Measurements from ENCODE around the gene CAV1. TPM values are rescaled to one million over a fixed set of nuclear protein-coding genes. Genes with fewer than 3 reads are reported as not detected.

The CAV1 gene
- total and polyA plus RNA-seq, 2 experiments from 2014 or later: 1,092 to 1,736 TPM

DNA sequence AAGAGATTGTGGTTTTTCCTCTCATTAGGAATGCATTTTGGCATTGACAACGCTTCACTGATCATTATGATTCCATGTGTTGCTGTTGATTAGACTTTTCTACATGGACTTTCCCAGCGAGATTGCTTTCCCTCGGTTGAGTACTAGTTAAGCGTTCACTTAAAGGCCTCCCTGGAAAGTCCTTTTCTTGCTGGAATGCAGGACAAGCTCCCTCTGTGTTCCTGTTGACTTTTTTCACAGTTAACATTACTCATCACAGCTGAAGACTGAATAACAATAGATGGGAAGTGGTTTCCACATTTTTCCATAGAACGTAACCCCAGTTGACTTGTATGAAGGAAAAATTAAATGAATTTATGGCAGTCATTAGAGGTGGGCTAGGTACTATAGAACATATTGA lies 2.6 kb upstream of the CAV1 start:
- Histone ChIP-seq H3K79me2 (ENCODE audit: insufficient read depth) (peaks cover 21% of the 10 kb centered on the region), H3K4me3 (no peak overlapping the region), H3K9me3 (ENCODE audit: low read depth) (no peaks in the 10 kb centered on the region), H3K27me3 (replicated peaks; ENCODE audit: insufficient read depth) (no peaks in the 10 kb centered on the region), H3K4me1 (ENCODE audit: insufficient read depth) (peaks cover 26% of the 10 kb centered on the region), H3K27ac (peak overlapping the region; percentile 95), H4K20me1 (ENCODE audit: insufficient read depth) (no peaks in the 10 kb centered on the region), H3K9ac (no peak overlapping the region), H3K9me2 (ENCODE audit: insufficient read depth) (no peaks in the 10 kb centered on the region), H3K36me3 (ENCODE audit: low read depth) (peaks cover 6% of the 10 kb centered on the region), H2AFZ (no peak overlapping the region; the same call in 1 of the 2 replicates), H3F3A (ENCODE audit: insufficient read depth) (peaks cover 32% of the 10 kb centered on the region), H3K4me2 (ENCODE audit: unreplicated experiment) (peak overlapping the region; percentile 62)
- in situ Hi-C loops (cut with MboI): loop anchor here (10.0 kb wide), 1 partner anchor 257 kb away; no protein-coding TSS in a partner anchor
- peak; percentile 83 for DNase-seq
- 69 to 72% methylated on average over 5 of the region's 5 CpGs for WGBS, 2 experiments (ENCODE audit: low coverage in 1 of 2, low lambda C conversion rate in 2 of 2, missing lambda C conversion rate in 2 of 2)
- TF ChIP-seq EZH2 (IDR thresholded peaks at IDR 0.05; ENCODE audit: insufficient read depth, poor library complexity, severe bottlenecking) (no peak), EZH2phosphoT487 (IDR thresholded peaks at IDR 0.05; ENCODE audit: insufficient read depth, low read depth) (no peak)

DNA sequence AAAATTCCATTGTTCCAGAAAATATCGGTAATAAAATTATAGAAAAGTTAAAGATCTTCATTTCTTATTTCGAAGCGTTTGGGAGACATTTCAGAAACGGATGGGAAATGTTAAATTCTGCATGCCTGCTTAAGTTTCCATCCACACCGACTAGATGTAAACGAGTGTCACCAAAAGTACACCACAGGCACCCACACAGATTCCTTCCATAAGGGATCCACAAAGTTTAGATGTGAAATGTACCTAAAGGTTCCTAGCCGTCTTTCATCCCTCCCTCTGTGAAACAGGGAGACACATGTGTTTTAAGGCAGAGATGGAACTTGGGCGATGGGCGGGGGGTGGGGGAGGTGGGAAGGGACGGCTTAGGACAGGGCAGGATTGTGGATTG lies 621 bp upstream of the CAV1 start:
- Histone ChIP-seq H3K9me3 (ENCODE audit: low read depth) (no peaks in the 10 kb centered on the region), H3K36me3 (ENCODE audit: low read depth) (peaks cover 21% of the 10 kb centered on the region), H3K4me2 (ENCODE audit: unreplicated experiment) (peak overlapping the region; percentile 86), H3K27ac (peak overlapping the region; percentile 95), H3F3A (ENCODE audit: insufficient read depth) (peaks cover 50% of the 10 kb centered on the region), H3K79me2 (ENCODE audit: insufficient read depth) (peaks cover 40% of the 10 kb centered on the region), H4K20me1 (ENCODE audit: insufficient read depth) (no peaks in the 10 kb centered on the region), H2AFZ (peak overlapping the region; percentile 13; the same call in 1 of the 2 replicates), H3K4me1 (ENCODE audit: insufficient read depth) (peaks cover 32% of the 10 kb centered on the region), H3K9me2 (ENCODE audit: insufficient read depth) (no peaks in the 10 kb centered on the region), H3K9ac (peak overlapping the region; percentile 77), H3K27me3 (replicated peaks; ENCODE audit: insufficient read depth) (no peaks in the 10 kb centered on the region), H3K4me3 (peak overlapping the region; percentile 63)
- no peak for TF ChIP-seq EZH2 (IDR thresholded peaks at IDR 0.05; ENCODE audit: insufficient read depth, poor library complexity, severe bottlenecking)
- no peak for TF ChIP-seq EZH2phosphoT487 (IDR thresholded peaks at IDR 0.05; ENCODE audit: insufficient read depth, low read depth)
- WGBS, 2 experiments (ENCODE audit: low coverage in 1 of 2, low lambda C conversion rate in 2 of 2, missing lambda C conversion rate in 2 of 2): 7% methylated on average over 10 of the region's 10 CpGs
- DNase-seq: no peak
- in situ Hi-C loops (cut with MboI): loop anchor here (10.0 kb wide), 1 partner anchor 259 kb away; no protein-coding TSS in a partner anchor

DNA sequence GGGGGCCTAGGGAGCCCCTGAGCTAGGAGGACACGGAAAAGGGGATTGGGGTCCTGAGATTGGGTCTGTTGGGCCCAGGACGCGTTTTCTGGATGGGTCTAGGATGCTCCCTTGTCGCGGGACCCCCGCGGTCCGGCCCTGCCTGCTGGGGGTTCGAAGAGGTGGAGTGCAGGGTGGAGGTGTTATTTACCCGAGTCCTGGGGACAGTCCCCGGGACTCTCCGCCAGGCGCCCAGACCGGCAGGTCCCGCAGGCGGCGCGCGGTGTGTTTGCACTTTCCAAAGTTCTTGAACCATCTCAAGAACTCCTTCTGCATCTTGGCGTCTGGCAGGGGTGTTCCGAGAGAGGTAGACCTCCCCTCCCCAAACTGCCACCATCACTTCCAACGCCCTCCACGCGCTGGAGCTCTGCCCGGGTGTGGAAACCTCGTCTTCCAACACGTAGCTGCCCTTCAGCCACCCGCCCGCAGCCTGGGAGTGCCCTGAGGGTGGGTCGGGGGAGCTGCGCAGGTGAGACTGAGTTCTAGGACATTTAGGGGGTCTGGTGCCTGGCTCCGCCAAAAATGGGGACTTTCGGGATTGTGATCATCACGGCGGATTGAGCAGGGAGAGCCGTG lies 569 bp downstream of the CAV1 start:
- H3K9me2 ChIP-seq (ENCODE audit: insufficient read depth): no peaks in the 10 kb centered on the region
- DNase-seq: peak; percentile 52
- peaks cover 52% of the 10 kb centered on the region for H3K79me2 ChIP-seq (ENCODE audit: insufficient read depth)
- H2AFZ ChIP-seq: peak overlapping the region; percentile 11
- no peaks in the 10 kb centered on the region for H4K20me1 ChIP-seq (ENCODE audit: insufficient read depth)
- no peak for TF ChIP-seq EZH2phosphoT487 (IDR thresholded peaks at IDR 0.05; ENCODE audit: insufficient read depth, low read depth)
- no peak for TF ChIP-seq EZH2 (IDR thresholded peaks at IDR 0.05; ENCODE audit: insufficient read depth, poor library complexity, severe bottlenecking)
- peak overlapping the region; percentile 99 for H3K9ac ChIP-seq
- H3K4me3 ChIP-seq: peak overlapping the region; percentile 95
- in situ Hi-C loops (cut with MboI): loop anchor here (10.0 kb wide), 1 partner anchor 261 kb away; no protein-coding TSS in a partner anchor
- 1% methylated on average over 35 to 36 of the region's 36 CpGs for WGBS, 2 experiments (ENCODE audit: low coverage in 1 of 2, low lambda C conversion rate in 2 of 2, missing lambda C conversion rate in 2 of 2)
- H3K27ac ChIP-seq: peak overlapping the region; percentile 95
- H3K27me3 ChIP-seq (replicated peaks; ENCODE audit: insufficient read depth): no peaks in the 10 kb centered on the region
- peaks cover 62% of the 10 kb centered on the region for H3F3A ChIP-seq (ENCODE audit: insufficient read depth)
- no peaks in the 10 kb centered on the region for H3K9me3 ChIP-seq (ENCODE audit: low read depth)
- peaks cover 44% of the 10 kb centered on the region for H3K4me1 ChIP-seq (ENCODE audit: insufficient read depth)
- H3K36me3 ChIP-seq (ENCODE audit: low read depth): peaks cover 33% of the 10 kb centered on the region
- peak overlapping the region; percentile 79 for H3K4me2 ChIP-seq (ENCODE audit: unreplicated experiment)

DNA sequence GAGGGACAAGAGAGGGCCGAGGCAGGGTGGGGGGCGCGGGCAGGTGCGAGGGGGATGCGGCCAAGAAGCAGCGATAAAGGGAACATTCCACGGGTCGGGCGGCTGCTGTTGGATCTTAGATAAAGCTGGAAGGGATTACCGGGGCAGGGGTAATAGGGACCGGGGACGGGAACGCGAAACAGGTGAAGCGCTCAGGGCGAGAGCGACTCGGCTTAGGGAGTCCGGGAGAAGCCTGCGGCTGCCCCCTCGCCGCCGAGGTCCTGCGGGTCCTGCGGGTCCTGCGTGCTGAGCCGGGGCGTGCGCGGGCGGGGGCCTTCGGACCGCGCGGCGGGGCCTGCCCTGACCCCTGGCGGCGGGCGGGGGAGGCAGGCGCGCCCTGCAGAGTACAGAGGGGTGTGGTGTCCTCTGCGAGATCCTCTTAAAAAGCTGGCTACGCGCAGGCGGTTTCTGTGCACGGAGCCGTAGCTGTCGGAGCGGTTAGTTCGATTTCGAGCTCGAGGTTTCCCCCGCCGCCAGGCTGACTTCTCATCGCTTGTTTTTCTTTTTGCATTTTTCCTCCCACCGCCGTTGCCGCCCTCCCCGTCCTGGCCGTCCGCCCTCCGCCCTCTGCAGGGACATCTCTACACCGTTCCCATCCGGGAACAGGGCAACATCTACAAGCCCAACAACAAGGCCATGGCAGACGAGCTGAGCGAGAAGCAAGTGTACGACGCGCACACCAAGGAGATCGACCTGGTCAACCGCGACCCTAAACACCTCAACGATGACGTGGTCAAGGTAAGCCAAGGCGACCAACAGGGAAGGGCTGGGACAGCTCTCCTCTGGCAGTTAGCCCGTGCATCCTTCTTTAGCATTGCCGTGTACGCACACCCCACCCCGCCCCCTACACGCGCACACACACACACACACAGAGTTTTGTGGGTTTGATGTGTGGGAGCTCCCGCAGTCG lies 1.4 kb downstream of the CAV1 start:
- peaks cover 69% of the 10 kb centered on the region for H3F3A ChIP-seq (ENCODE audit: insufficient read depth)
- H3K36me3 ChIP-seq (ENCODE audit: low read depth): peaks cover 40% of the 10 kb centered on the region
- peak overlapping the region; percentile 99 for H3K9ac ChIP-seq
- WGBS, 2 experiments (ENCODE audit: low coverage in 1 of 2, low lambda C conversion rate in 2 of 2, missing lambda C conversion rate in 2 of 2): 1 to 2% methylated on average over 67 to 69 of the region's 83 CpGs
- peaks cover 48% of the 10 kb centered on the region for H3K4me1 ChIP-seq (ENCODE audit: insufficient read depth)
- H3K9me3 ChIP-seq (ENCODE audit: low read depth): no peaks in the 10 kb centered on the region
- TF ChIP-seq EZH2phosphoT487 (IDR thresholded peaks at IDR 0.05; ENCODE audit: insufficient read depth, low read depth): no peak
- no peak for TF ChIP-seq EZH2 (IDR thresholded peaks at IDR 0.05; ENCODE audit: insufficient read depth, poor library complexity, severe bottlenecking)
- H3K9me2 ChIP-seq (ENCODE audit: insufficient read depth): no peaks in the 10 kb centered on the region
- H3K79me2 ChIP-seq (ENCODE audit: insufficient read depth): peaks cover 60% of the 10 kb centered on the region
- H3K4me3 ChIP-seq: peak overlapping the region; percentile 95
- peak; percentile 96 for DNase-seq
- peak overlapping the region; percentile 11 for H2AFZ ChIP-seq
- peak overlapping the region; percentile 93 for H3K4me2 ChIP-seq (ENCODE audit: unreplicated experiment)
- no peaks in the 10 kb centered on the region for H3K27me3 ChIP-seq (replicated peaks; ENCODE audit: insufficient read depth)
- in situ Hi-C loops (cut with MboI): loop anchor here (10.0 kb wide), 1 partner anchor 261 kb away; no protein-coding TSS in a partner anchor
- no peaks in the 10 kb centered on the region for H4K20me1 ChIP-seq (ENCODE audit: insufficient read depth)
- peak overlapping the region; percentile 95 for H3K27ac ChIP-seq
